ENCODE data around the gene UBE3A.

GRCh38 chr15:25332306-25332705 is 106.5 kb downstream of the UBE3A start:
- TF ChIP-seq CTCF (IDR thresholded peaks at IDR 0.05; ENCODE audit: low read length) (no peak), EZH2 (IDR thresholded peaks at IDR 0.05; ENCODE audit: borderline replicate concordance, low read length) (no peak)
